SK-N-MC (cell line): ENCODE data around the gene KIF1C.

Experiments
- EZH2 ChIP-seq: fragments of 200-600 bp; sonication (generic); IDR thresholded peaks from one replicate; pipeline ENCODE4 v1.6.1; 2017; ENCODE audit warnings: antibody characterized with exemption
- POLR2AphosphoS5 ChIP-seq: IDR thresholded peaks from 2 replicates; pipeline ENCODE4 v1.6.1; 2012; ENCODE audit warnings: mild to moderate bottlenecking, low read depth, low read length, borderline replicate concordance

GRCh38 chr17:5003214-5003867 is 5.6 kb downstream of the KIF1C start:
- TF ChIP-seq EZH2 = no peak
- no peak for TF ChIP-seq POLR2AphosphoS5
